Fibroblast of lung (primary cell): ENCODE measurements around the gene CCDC197. TPM values are rescaled to one million over a fixed set of nuclear protein-coding genes. Genes with fewer than 3 reads are reported as not detected.

Experiments
- DNase-seq, 2 donors: peaks; one replicate each; pipeline versions ENCODE4 v3.0.0 to v3.0.0-alpha.2; 2010; ENCODE audit warnings: low read depth in 2 of 2
- H2AFZ ChIP-seq: 2 replicates; pipeline ENCODE4 v1.5.1; 2012; ENCODE audit warnings: low read length, control low read depth, inconsistent platforms
- H3K27ac ChIP-seq: 2 replicates; pipeline ENCODE4 v1.5.1; 2011; ENCODE audit warnings: low read length, control low read depth; ENCODE audit not compliant: insufficient read depth
- H3K27me3 ChIP-seq: 2 replicates; pipeline ENCODE4 v1.5.1; 2011; ENCODE audit warnings: mild to moderate bottlenecking, low read length; ENCODE audit not compliant: control insufficient read depth, insufficient read depth
- H3K36me3 ChIP-seq: 2 replicates; pipeline ENCODE4 v1.5.1; 2011; ENCODE audit warnings: low read length; ENCODE audit not compliant: control insufficient read depth, insufficient read depth
- H3K4me1 ChIP-seq: 2 replicates; pipeline ENCODE4 v1.5.1; 2011; ENCODE audit warnings: low read length; ENCODE audit not compliant: control insufficient read depth, insufficient read depth; ENCODE audit errors: extremely low read depth
- H3K4me2 ChIP-seq: 2 replicates; pipeline ENCODE4 v1.5.1; 2011; ENCODE audit warnings: low read length, control low read depth; ENCODE audit not compliant: insufficient read depth; ENCODE audit errors: extremely low read depth
- H3K4me3 ChIP-seq, 4 experiments: fragments of 200-600 bp in 1 of 4; sonication (generic) in 1 of 4; replicated peaks in 1 of 4; 2 replicates each; pipeline ENCODE4 v1.5.1; 2011 to 2016; ENCODE audit warnings: low read length in 4 of 4, low read depth in 3 of 4, mild to moderate bottlenecking in 3 of 4, control low read depth in 2 of 4, inconsistent platforms in 1 of 4, mixed read lengths in 1 of 4; ENCODE audit not compliant: insufficient read depth in 1 of 4; ENCODE audit errors: control extremely low read depth in 1 of 4
- H3K79me2 ChIP-seq: 2 replicates; pipeline ENCODE4 v1.5.1; 2012; ENCODE audit warnings: mild to moderate bottlenecking, low read length, inconsistent platforms; ENCODE audit not compliant: control insufficient read depth, insufficient read depth
- H3K9ac ChIP-seq: 2 replicates; pipeline ENCODE4 v1.5.1; 2011; ENCODE audit warnings: mild to moderate bottlenecking, low read length, control low read depth; ENCODE audit not compliant: insufficient read depth
- H3K9me3 ChIP-seq: 2 replicates; pipeline ENCODE4 v1.5.1; 2012; ENCODE audit warnings: low read depth, low read length; ENCODE audit not compliant: control insufficient read depth, insufficient read depth
- H4K20me1 ChIP-seq: 2 replicates; pipeline ENCODE4 v1.5.1; 2011; ENCODE audit warnings: low read length; ENCODE audit not compliant: control insufficient read depth, insufficient read depth; ENCODE audit errors: extremely low read depth
- CTCF ChIP-seq, 2 donors: IDR thresholded peaks in 1 of 2; conservative IDR thresholded peaks in 1 of 2; 1 replicate in 1 of 2; 2 replicates in 1 of 2; pipeline ENCODE4 v1.5.1; 2011 to 2012; ENCODE audit warnings: low read length in 2 of 2, control low read depth in 1 of 2, inconsistent platforms in 1 of 2, low read depth in 1 of 2, mild to moderate bottlenecking in 1 of 2
- EZH2 ChIP-seq: IDR thresholded peaks from 2 replicates; pipeline ENCODE4 v1.5.1; 2012; ENCODE audit warnings: low read length, control low read depth, mild to moderate bottlenecking; ENCODE audit errors: missing control alignments
- polyA plus RNA-seq, 2 donors: library from polyadenylated mRNA; depleted of rRNA in 1 of 2; stranded (reverse) in 1 of 2; unstranded in 1 of 2; fragments of >200 nt; gene quantifications; 2 replicates each; pipeline ENCODE4 v1.2.1, GENCODE V29; 2011 to 2012; ENCODE audit warnings: missing spikeins in 1 of 2
- total RNA-seq: library from RNA; depleted of rRNA; stranded (reverse); fragments of >200 nt; gene quantifications from 2 replicates; pipeline ENCODE4 v1.2.1, GENCODE V29; 2014

Gene CCDC197
- total and polyA plus RNA-seq, 2 donors (not counting 1 experiment from before 2014, with no cell fraction given) = not detected

GRCh38 chr14:93977171-93977570, 19.9 kb upstream of the CCDC197 start:
- no peaks in the 10 kb centered on the region for H3K4me1 ChIP-seq
- no peak overlapping the region for H3K4me2 ChIP-seq
- no peak for DNase-seq
- H3K79me2 ChIP-seq = no peaks in the 10 kb centered on the region
- no peak overlapping the region for H3K9ac ChIP-seq
- TF ChIP-seq EZH2 = no peak
- TF ChIP-seq CTCF (conservative IDR thresholded peaks at IDR 0.05 in 1 of 2, IDR thresholded peaks at IDR 0.05 in 1 of 2; ENCODE audit: low read depth in 1 of 2, low read length in 2 of 2) = no peak
- H2AFZ ChIP-seq = no peak overlapping the region
- H4K20me1 ChIP-seq = no peaks in the 10 kb centered on the region
- no peaks in the 10 kb centered on the region for H3K9me3 ChIP-seq
- no peaks in the 10 kb centered on the region for H3K27me3 ChIP-seq
- H3K4me3 ChIP-seq = no peak overlapping the region
- no peak overlapping the region for H3K27ac ChIP-seq
- no peaks in the 10 kb centered on the region for H3K36me3 ChIP-seq

- Histone ChIP-seq H3K79me2 (no peaks in the 10 kb centered on the region), H3K9me3 (no peaks in the 10 kb centered on the region), H3K9ac (no peak overlapping the region), H3K27ac (no peak overlapping the region), H3K27me3 (no peaks in the 10 kb centered on the region), H3K4me1 (no peaks in the 10 kb centered on the region), H2AFZ (no peak overlapping the region), H3K4me2 (no peak overlapping the region), H4K20me1 (no peaks in the 10 kb centered on the region), H3K4me3 (no peak overlapping the region), H3K36me3 (no peaks in the 10 kb centered on the region)
- DNase-seq = peak in 1 of 2 donors; percentile 80
- TF ChIP-seq CTCF (conservative IDR thresholded peaks at IDR 0.05 in 1 of 2, IDR thresholded peaks at IDR 0.05 in 1 of 2; ENCODE audit: low read depth in 1 of 2, low read length in 2 of 2) = no peak
- no peak for TF ChIP-seq EZH2
Measured at GRCh38 chr14:93977790-93978581, 19.1 kb upstream of the CCDC197 start.

- H4K20me1 ChIP-seq = no peaks in the 10 kb centered on the region
- no peaks in the 10 kb centered on the region for H3K4me1 ChIP-seq
- no peak overlapping the region for H3K9ac ChIP-seq
- H3K4me2 ChIP-seq = no peak overlapping the region
- H3K4me3 ChIP-seq = no peak overlapping the region
- DNase-seq = no peak
- no peaks in the 10 kb centered on the region for H3K36me3 ChIP-seq
- H3K27ac ChIP-seq = no peak overlapping the region
- no peaks in the 10 kb centered on the region for H3K9me3 ChIP-seq
- TF ChIP-seq CTCF (conservative IDR thresholded peaks at IDR 0.05 in 1 of 2, IDR thresholded peaks at IDR 0.05 in 1 of 2; ENCODE audit: low read depth in 1 of 2, low read length in 2 of 2) = no peak
- TF ChIP-seq EZH2 = no peak
- no peaks in the 10 kb centered on the region for H3K79me2 ChIP-seq
- no peaks in the 10 kb centered on the region for H3K27me3 ChIP-seq
- H2AFZ ChIP-seq = no peak overlapping the region
Measured at GRCh38 chr14:93978735-93979134, 18.4 kb upstream of the CCDC197 start.
